ENCODE data around the gene KIRREL3.

The KIRREL3 gene

DNA sequence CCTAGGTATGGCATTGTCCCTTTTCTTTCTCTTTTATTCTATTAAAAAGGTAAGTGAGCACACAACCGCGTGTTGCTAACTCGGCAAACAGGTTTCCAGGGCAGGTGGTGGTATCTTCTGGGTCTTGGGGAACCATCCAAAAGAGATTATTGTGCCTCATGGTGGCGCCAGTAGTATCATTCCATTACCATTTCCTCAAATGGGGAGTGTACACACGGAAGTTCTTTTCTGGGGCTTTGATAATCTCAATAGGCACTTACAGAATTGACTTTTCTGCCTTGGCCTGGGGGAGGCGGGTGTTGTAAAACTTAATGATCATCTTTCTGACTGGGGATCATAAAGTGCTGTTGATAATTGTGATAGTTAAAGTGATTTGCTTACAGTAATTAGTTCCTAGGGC, 234.1 kb downstream of the KIRREL3 start:
- DNase-seq = no peak

DNA sequence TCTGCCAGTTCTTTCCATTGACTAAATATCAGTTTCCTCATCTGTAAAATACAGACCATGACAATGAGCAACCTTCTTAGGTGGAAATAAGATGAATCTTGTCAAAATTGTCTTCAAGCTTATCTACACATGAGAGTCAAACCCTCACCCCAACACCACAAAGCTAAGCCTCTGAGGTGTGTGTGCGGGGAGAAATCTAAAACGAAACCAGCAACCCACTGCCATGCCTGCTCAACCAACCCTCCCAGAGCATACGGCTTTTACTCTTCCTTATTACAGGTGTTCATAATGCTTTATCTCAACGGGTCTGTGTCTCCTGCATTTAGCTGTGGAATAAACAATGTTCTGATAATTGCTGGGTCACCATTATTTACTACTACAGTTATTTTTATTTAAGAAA, 235.4 kb downstream of the KIRREL3 start:
- no peak for DNase-seq

DNA sequence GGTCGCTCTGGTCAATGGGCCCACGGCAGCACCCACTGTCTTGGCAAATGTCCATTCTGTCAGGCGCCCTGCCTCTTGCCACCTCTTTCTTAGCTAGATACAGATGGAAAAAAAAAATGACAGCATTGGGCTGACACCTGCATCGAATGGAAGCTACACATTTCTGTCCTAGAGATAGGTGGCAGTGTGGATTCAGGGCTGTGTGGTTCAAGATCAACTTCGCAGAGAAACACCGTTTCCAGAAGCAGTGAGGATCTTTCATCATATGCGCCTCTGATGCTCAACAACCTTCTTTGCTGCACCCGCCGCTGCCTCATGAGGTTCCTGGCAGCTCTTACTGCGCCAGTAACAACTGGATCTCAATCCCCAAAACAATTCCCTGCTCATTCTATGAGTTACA, 236.3 kb downstream of the KIRREL3 start:
- DNase-seq = no peak

DNA sequence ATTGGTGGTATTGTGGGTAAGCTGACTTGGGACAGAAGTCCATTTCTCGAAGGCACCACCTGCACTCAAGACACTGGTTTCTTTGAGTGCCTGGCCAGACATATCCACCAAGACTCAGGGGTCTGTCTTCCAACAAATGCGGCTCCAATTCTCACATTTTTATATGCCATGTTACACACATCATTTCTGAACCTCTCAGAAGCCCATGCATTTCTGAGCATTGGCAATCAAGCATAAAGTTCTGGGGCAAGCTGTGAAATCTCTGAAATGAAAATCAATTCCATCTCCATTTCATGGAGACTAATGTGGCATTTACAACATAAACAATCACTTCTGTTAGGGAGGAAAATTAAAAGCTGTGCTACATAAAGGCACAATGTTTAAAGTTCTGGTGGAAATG, 243.7 kb downstream of the KIRREL3 start:
- no peak for DNase-seq

- no peak for DNase-seq
Observed at GRCh38 chr11:126756421-126756820, 244.1 kb downstream of the KIRREL3 start.

GRCh38 chr11:126755526-126755925, 245.0 kb downstream of the KIRREL3 start:
- DNase-seq = no peak

- DNase-seq = no peak
Observed at GRCh38 chr11:126754591-126755426, 245.8 kb downstream of the KIRREL3 start.

GRCh38 chr11:126753990-126754389, 246.6 kb downstream of the KIRREL3 start:
- DNase-seq = no peak

GRCh38 chr11:126751242-126751641, 249.3 kb downstream of the KIRREL3 start:
- DNase-seq = no peak

GRCh38 chr11:126748793-126749192, 251.8 kb downstream of the KIRREL3 start:
- DNase-seq = no peak

GRCh38 chr11:126748100-126748791, 252.3 kb downstream of the KIRREL3 start:
- DNase-seq = no peak

GRCh38 chr11:126747315-126747714, 253.3 kb downstream of the KIRREL3 start:
- no peak for DNase-seq

- DNase-seq = no peak
Observed at GRCh38 chr11:126746443-126746842, 254.1 kb downstream of the KIRREL3 start.

DNA sequence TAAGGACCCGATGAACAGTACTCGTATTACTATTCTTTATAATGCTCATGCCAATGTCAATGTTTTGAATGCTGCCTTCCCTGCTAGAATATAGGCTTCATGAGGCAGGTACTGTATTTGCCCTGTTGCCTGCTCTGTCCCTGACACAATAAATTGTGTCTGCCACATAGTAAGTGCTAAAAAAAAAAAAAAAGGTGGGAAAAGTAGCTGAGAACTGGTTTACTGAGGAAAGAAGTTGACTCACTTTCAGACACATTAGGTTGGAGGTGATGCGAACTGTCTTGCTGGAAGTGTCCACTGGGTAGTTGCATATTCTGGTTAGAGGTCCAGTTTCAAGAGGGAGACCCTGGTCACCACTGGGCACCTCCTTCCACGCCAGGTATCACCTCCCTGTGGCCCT, 255.9 kb downstream of the KIRREL3 start:
- no peak for DNase-seq

- DNase-seq = no peak
Observed at GRCh38 chr11:126743628-126744027, 256.9 kb downstream of the KIRREL3 start.

DNA sequence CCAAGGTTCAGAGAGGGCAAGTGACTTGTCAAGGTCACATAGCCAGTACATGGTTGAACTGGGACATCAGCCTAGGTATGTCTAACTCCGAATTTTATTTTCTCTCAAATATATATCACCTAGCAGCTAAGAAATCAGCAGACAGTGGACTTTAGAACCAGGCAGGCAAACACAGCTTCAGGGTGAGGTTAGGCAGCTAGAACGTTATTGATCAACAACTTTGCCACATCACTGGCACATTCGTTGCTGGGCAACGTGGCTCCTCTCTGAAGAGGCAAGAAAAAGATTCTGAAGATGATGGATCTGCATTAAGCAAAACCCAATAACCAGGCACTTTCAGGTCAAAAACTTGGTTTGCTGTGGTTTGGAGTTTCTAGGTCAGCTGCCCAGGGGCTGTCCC, 258.0 kb downstream of the KIRREL3 start:
- DNase-seq = no peak

- DNase-seq = no peak
Observed at GRCh38 chr11:126740846-126741245, 259.7 kb downstream of the KIRREL3 start.

- no peak for DNase-seq
Observed at GRCh38 chr11:126739499-126740145, 260.9 kb downstream of the KIRREL3 start.

- no peak for DNase-seq
Observed at GRCh38 chr11:126738295-126739031, 262.1 kb downstream of the KIRREL3 start.

- DNase-seq = no peak
Observed at GRCh38 chr11:126736682-126737572, 263.6 kb downstream of the KIRREL3 start.

GRCh38 chr11:126734752-126735151, 265.8 kb downstream of the KIRREL3 start:
- DNase-seq = no peak

GRCh38 chr11:126733685-126734084, 266.9 kb downstream of the KIRREL3 start:
- DNase-seq = no peak

Measured in activated gamma-delta T cell treated with Interleukin-2 at 50 U/mL for 16 hours (primary cell).